HG03103 (cell line): ENCODE measurements around the gene PPP2R2D.
"Not testable (repeated sequence)": the region's sequence is repeated elsewhere in the genome, so short reads cannot be mapped to it uniquely, and the experiment has no call there.

ENCODE experiments used
- ATAC-seq: cut with Tn5 transposase; IDR thresholded peaks from one replicate; pipeline ENCODE4 v1.9.1; 2021; ENCODE audit warnings: low read depth; ENCODE audit not compliant: unreplicated experiment

The PPP2R2D gene

DNA sequence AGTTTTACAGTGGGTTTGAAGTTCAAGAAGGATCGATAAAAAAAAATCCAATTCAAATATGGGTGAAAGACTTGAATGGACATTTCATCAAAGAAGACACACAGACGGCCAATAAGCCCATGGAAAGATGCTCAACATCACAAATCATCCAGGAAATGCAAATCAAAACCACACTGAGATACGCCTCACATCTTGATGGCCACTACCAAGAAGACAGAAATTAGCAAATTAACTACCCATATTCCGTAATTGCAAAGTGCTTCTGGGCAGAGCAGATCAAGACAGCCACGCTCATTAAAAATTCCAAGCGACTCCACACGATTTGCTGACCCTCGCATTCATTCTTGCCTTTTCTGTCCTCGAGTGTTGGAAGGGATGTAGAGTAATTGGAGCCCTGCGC, 34.1 kb upstream of the PPP2R2D start:
- ATAC-seq = no peak

DNA sequence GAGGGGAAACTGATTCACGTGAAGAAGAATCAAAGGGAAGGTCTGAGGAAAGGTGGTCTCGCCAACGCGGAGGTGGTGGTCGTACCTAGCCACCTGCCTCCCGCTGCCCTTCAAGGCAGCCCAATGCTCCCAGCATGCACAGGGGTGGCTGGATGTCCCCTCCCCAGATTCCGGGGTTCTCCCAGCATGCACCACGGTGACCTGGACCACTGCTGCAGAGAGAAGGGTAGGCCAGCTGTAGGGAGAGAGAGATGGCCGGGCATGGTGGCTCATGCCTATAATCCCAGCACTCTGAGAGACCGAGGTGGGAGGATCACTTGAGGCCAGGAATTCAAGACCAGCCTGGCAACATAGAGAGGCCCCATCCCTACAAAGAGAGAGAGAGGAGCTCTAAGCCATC, 32.4 kb upstream of the PPP2R2D start:
- ATAC-seq = no peak

DNA sequence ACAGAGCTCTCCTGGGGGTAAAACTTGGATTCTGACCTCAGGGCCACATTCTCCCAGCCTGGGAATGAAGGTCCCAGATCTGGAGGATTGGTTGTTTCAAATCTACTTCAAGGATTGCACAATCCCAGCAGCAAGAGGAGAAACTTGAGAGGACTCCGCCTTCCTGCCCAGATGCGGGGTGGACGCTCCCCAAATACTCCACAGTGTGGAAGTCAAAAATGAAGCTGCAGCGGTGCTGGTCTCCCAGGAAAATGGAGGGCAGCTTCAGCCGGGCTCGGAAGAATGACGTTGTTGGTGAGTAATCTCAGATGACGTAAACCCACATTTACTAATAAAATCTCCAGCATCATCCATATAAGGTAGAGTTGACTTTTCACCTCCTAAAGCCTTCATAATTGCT, 31.5 kb upstream of the PPP2R2D start:
- no peak for ATAC-seq

DNA sequence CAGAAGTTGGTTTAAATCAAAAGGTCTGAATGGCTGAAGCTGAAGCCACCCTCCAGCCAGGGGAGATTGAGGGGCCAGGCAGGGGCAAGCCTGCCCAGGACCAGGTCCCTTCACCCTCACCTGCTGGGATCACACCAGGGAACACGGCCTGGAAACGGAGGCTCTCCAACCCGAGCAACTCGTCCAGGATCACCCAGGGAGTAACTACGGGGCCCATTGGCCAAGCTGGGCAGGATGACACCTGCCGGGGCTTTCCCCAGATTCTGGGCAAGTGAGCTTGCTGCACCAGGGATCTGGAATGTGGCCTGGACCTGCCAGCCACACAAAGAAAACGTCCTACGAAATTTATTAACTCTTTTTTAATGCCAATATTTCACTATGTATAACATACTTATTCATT, 30.4 kb upstream of the PPP2R2D start:
- ATAC-seq = no peak

DNA sequence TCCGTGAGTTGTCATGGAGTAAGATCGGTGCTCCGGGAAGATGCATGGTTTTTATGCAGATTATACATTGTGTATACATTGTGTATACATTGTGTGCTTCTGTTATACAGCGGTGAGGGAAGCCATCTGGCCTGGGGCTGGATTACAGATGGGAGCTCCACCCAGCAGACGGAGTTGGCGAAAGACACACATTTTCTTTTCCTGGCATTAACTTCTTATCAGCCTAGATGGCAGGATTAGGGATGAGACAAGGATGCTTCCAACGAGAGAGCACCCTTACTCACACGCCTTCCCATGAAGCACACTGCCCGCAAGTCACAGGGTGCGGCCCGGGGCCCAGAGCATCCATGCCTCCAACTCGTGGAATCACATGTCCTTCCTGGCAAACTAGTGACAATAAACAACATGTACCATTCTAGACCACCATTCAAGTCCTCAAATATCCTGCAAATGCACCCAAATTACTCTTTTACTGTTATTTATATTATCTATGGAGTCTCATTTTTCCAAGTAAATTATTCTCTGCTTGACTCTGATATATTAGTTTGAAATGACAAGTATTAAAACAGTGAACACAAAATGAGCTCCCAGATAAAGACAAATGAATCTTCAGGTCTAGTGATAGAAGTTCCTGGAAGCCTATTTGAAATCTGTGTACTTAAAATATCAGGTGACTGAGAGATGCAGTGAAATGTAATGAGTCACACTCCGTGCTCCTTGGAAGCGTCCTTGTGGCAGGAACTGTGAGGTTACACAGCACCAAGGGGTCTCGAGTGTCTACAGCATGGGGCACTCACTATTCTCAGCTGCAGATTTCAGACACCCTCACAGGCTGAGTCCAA, 29.8 kb upstream of the PPP2R2D start:
- ATAC-seq = no peak

DNA sequence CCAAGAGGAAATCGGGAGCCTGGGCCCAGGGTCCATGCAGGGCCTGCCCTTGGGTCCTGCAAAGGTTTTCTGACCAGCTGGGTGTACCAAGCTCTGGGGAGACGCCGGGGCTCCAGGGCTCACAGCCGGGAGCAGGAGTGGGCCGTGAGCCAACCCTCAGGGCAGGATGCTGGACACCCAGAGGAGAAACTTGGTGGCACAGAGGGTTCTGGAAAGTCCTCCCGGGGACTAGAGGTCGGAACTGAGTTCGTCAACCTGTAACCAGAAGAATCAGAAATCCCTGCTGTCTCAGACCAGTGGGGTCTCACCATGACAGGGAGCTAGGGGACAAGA, 29.2 kb upstream of the PPP2R2D start:
- no peak for ATAC-seq

DNA sequence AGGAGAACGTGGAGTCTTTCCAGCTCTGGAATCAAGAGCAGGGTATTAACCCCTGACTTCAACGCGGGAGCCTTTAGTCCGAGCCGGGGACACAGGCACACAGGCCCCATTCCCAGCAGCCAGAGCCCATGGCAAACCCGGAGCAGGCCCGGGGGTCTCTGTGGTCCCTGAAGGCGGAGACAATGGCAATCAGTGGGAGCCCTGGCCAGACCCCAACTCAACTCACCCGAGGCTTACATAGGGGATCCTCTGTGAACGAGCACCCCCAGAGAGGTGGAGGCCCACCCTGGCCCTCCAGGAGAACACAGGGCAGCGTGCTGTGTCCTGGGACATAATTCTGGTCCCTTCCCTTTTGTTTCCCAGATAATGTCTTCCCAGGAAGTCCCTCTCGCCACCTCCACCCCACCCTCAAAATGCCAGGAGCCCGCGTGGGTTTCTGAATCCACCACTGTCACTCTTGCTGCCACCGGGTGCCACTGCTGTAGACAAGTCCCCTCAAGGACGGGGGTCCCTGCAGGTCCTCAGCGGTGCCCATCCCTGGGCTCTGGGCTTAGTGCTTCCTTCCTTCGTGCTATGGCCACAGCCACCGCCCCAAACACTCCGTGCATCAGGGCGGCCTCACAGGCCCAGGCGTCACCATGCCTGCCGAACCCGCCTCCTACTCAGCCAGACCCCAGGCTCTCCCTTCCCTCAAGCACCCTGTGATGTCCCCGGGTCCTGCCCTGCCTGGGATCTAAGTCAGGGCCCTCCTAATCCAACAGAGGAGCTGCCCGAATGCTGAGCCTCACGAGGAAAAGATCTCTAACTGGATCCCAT, 28.6 kb upstream of the PPP2R2D start:
- ATAC-seq = no peak

DNA sequence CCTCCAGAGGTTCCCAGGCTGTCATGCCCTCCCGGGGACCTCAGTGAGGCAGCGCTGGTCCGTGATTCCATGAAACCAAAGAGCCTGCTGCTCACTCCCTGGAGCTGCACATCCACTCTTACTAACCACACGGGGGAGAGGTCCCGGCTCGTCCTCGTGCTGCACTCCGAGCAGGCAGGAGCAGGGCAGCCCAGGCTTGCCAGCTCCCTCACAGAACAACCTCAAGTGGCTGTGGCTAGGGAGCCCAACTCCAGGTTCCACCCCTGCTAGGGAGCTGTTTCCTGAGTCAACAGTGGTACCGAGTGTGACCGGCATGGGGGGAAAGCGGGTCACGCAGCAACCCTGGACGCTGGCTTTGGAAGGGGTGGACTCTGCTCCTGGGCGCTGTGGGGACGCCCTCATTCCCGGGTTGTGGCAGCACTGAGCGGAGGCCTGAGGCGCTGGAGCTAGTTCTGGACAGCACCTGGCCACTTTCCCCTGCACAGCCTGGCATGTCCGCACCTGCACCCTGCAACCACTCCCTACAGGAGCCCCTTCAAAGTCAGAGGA, 27.9 kb upstream of the PPP2R2D start:
- no peak for ATAC-seq

DNA sequence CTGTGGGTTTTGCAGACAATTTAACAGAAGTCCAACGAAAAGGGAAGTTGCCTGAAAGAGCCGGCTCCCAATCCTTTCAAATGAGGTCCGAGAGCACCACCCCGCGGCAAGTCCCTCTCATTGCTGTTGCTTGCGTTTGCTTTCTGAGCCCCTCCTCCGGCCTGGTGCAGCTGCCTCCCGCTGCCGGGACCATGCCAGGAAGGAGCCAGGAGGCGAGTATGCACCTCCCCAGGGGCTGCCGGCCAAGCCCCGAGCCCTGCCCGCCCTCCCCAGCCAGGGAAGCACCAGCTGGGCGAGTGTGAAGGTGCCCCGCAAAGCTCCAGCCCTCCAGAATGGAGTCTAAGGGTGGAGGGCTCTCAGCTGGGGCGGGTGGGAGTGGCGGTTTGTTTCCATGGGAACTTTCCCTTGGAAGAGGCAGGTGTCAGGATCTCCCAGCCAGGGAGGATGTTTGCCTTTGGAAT, 25.8 kb upstream of the PPP2R2D start:
- ATAC-seq = peak; percentile 84

DNA sequence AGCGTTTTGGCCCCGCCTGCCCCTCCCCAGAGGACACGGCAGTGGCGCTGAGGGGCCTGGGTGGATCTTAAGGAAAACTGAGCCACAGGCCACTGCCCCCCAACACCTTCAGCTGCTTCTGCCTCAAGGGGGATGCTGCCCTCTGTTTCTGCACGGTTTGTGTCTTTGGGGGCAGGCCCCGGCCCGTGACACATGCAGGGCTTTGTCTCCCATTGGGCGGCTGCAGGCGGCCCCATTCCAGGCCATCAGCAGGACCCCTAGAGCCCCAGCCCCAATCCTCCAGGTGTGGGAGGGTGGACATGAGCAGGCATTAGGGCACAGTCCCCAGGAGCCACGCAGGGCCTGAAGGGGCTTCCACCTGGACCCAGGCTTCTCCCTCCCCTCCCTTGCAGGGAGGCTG, 25.3 kb upstream of the PPP2R2D start:
- no peak for ATAC-seq

DNA sequence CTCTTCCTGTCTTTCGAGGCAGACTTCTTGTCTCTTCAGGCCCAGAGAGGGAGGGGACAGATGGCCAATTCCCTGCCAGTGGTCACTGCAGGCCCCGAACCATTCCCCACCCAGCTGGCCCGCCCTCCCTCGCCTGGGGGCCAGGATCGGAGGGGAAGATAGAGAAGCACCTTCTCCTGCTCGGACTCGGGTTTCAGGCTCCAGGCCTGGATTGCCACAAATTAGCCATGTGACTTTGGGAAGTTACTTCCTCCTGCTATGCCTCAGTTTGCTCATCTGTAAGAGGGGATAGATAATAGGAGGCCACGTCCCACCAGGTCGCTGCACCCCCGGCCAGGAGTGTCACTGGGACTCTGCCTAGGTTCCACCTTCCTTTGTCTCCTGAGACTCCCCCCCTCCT, 24.8 kb upstream of the PPP2R2D start:
- no peak for ATAC-seq

DNA sequence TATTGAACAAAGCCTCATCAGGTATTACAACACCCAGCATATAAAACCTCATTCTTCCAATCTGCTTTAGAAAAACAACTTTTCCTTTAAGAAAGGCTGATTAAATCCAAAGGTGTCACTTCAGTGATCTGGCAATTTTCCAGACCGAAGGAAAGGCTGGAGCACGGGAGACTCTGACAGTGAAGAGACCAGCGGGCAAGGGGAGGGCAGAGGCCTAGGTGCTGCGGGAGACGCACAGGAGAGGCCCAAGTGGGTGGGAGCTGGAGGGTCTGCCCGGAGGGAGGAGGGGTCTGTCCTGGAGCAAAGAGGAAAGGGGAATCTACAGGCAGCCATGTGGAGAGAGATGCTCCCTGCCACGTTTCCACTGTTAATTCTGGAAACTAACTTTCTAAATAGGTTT, 24.3 kb upstream of the PPP2R2D start:
- no peak for ATAC-seq

DNA sequence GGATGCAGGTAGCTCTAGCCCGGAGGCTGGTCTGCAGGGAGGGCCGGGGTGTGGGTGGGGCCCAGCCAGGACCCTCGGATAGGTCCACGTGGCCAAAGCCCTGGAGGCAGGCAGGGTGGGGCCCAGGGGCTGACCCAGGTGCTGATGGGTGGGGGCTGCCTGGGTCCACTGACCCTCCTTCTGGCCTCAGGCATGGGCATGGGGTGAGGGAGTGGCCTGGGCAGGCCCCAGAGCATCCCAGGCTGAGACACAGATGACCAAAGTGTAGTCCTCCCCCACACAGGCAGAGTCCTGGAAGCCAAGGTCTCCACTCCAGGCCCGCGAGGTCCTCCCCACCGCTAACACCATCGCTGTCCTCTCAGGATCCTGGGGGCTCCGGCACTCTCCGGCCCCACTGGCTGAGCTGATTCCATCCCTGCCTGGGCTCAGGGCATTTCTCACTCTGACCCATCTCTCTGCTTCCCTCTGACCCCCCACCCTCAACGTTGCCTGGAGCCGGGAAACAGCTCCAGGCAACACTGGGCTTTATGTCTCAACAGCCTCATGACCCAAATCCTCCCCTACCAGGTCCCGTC, 20.7 kb upstream of the PPP2R2D start:
- ATAC-seq = no peak

DNA sequence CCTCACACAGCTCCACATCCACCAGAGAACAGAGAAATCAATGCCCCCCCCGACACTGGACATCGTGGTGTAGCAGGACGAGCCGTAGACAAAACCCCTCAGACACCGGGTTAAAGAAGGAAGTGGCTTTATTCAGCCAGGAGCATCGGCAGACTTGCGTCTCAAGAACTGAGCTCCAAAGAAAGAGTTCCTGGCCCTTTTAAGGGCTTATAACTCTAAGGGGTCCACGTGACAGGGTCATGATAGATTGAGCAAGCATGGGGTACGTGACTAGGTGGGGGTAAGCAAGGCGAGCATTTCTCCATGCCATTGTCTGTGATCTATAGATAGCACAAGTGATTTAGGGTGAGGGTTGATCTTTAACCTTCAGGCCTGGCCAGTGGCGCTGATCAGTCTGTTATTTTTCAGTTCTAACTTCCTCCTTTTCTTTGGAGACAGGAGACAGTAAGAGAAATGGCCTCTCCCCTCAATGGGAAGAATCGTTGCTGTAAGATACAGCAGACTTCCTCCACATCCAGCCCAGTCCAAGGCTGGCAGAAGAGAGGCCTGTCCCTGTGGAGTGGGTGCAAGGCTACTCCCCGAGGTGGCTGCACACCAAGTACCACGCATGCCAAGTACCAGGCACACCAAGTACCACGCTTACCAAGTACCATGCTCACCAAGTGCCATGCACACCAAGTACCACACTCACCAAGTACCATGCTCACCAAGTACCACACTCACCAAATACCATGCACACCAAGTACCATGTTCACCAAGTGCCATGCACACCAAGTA, 19.5 kb upstream of the PPP2R2D start:
- no peak for ATAC-seq

DNA sequence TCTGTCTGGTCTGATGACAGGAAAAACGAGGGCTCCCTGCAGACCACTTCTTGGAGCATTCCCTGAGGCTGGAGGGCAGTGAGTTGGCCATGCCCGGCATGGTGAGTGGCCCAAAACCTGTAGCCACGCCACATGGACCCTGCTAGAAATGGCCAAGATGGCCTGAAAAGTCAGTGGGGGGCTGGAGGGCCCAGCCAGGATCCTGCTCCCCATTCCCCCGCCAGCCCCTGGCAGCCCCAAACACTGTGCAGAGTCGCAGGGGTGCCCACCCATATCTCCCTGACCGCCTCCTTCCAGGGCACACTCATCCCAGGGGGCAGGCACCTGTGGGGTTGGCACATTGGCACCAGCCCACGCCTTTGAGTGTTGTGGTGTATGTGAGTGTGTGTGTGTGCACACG, 18.7 kb upstream of the PPP2R2D start:
- ATAC-seq = no peak

DNA sequence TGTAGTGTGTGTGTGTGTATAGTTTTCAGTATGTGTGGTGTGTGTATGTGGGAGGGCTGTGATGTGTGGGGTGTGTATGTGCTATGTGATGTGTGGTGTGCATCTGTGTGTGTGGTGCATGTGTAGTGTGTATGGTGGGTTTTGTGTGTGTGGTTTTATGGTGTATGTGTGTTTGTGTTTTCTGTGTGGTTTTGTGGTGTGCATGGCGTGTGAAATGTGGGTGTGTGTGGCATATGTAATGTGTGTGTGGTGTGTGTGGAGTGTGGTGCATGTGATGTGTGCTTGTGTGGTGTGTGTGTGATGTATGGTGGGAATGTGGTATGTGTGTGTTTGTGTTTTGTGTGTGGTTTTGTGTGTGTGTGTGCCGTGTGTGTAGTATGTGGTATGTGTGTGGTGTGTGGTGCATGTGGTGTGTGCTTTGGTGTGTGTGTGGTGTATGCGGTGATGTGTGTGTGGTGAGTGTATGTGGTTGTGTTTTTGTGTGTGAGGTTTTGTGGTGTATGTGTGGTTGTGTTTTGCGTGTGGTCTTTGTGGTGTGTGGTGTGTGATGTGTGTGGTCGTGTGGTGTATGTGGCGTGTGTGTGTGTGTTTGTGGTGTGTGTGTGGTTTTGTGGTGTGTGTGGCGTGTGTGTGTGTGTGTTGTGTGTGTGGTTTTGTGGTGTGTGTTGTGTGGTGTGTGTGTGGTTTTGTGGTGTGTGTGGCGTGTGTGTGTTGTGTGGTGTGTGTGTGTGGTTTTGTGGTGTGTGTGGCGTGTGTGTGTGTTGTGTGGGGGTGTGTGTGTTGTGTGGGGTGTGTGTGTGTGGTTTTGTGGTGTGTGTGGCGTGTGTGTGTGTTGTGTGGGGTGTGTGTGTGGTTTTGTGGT, 18.0 kb upstream of the PPP2R2D start:
- no peak for ATAC-seq

DNA sequence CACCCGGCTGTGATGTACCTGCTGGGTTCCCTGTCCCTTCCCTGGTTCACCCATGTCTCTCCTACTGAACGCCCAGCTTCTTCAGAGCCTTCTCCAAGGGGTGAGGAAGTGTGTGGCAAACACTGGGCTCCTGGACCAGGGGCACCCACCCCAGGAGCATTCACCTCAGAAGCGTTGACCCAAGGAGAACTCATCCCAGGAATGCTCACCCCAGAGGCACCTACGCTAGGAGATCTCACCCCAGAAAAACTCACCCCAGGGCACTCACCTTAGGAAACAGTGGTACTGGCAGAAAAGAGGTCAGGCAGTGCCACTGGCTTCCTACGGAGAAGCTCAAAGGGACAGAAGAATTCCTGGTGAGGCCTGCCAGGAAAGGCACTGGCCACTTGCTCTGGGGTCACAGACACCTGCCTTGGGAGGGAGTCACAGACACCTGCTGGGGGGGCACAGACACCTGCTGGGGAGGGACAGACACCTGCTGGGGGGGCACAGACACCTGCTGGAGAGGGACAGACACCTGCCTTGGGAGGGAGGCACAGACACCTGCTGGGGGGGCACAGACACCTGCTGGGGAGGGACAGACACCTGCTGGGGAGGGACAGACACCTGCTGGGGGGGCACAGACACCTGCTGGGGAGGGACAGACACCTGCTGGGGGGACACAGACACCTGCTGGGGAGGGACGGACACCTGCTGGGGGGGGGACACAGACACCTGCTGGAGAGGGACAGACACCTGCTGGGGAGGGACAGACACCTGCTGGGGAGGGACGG, 17.0 kb upstream of the PPP2R2D start:
- ATAC-seq = not testable (repeated sequence)

DNA sequence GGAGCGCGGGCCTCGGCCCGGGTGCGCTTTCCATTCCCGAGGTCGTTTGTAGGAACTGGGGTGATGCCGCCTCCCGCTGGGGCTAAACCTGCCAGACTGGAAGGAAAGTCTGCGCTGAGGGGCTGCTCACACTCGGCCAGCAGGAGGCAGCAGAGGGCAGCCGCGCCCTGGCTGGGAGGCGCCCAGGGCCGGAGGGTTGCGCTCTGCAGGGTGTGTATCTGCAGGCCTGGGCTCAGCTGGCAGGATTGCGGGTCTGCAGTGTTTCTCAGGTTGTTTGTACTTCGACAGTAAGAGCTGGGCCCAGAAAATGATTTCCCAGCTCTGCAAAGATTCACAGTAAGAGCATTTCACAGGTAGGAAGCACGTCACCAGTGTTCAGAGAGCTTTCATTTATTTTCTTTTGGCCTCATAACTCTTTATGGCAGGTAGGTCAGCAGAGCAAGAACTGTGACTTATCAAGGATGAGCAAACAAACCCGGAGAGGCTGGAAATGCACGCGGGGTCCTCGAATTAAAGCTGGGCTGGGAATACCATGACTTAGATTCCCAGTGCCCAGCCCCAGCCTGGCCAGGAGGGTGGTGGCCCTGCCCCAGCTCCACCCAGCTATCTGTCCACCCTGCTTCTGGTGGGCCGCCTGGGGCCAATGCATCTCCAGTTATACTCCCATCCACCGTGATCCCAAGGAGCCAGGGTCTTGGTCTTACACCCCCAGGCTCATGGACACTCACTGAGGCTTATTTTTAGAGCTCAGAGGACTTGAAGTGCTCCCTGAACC, 15.2 kb upstream of the PPP2R2D start:
- ATAC-seq = peak; percentile 97
